Cortex of kidney (tissue), 1 donor: Measurements from ENCODE around the gene CFAP74.

Source experiments
- DNase-seq: peaks from one replicate; lab custom pipeline; 2025; lab: John Stamatoyannopoulos, UW

Gene CFAP74

GRCh38 chr1:2042830-2043773 is 39.5 kb upstream of the CFAP74 start:
- DNase-seq: no peak

- DNase-seq: no peak
These were observed 38.3 kb upstream of the CFAP74 start for GRCh38 chr1:2041887-2042286.

GRCh38 chr1:2041305-2041704 is 37.7 kb upstream of the CFAP74 start:
- DNase-seq: no peak

GRCh38 chr1:2039251-2039650 is 35.7 kb upstream of the CFAP74 start:
- DNase-seq: no peak

- no peak for DNase-seq
These were observed 34.6 kb upstream of the CFAP74 start for GRCh38 chr1:2038229-2038628.

- DNase-seq: no peak
These were observed 33.9 kb upstream of the CFAP74 start for GRCh38 chr1:2037314-2037979.

GRCh38 chr1:2036287-2036686 is 32.7 kb upstream of the CFAP74 start:
- no peak for DNase-seq

GRCh38 chr1:2033165-2033564 is 29.6 kb upstream of the CFAP74 start:
- DNase-seq: no peak

GRCh38 chr1:2032737-2033136 is 29.2 kb upstream of the CFAP74 start:
- no peak for DNase-seq

GRCh38 chr1:2031546-2032540 is 28.3 kb upstream of the CFAP74 start:
- DNase-seq: no peak

GRCh38 chr1:2030076-2030871 is 26.7 kb upstream of the CFAP74 start:
- no peak for DNase-seq

- no peak for DNase-seq
These were observed 26.0 kb upstream of the CFAP74 start for GRCh38 chr1:2029561-2029960.

- no peak for DNase-seq
These were observed 25.4 kb upstream of the CFAP74 start for GRCh38 chr1:2028870-2029560.

- no peak for DNase-seq
These were observed 24.5 kb upstream of the CFAP74 start for GRCh38 chr1:2027961-2028583.

GRCh38 chr1:2025491-2025981 is 21.9 kb upstream of the CFAP74 start:
- DNase-seq: no peak

- DNase-seq: no peak
These were observed 21.3 kb upstream of the CFAP74 start for GRCh38 chr1:2024887-2025286.

- no peak for DNase-seq
These were observed 20.9 kb upstream of the CFAP74 start for GRCh38 chr1:2024451-2024850.

- no peak for DNase-seq
These were observed 19.6 kb upstream of the CFAP74 start for GRCh38 chr1:2023187-2023586.

GRCh38 chr1:2022063-2022770 is 18.6 kb upstream of the CFAP74 start:
- DNase-seq: no peak
